Umbilical cord (tissue), 2 donors: ENCODE results near the gene ATXN3. TPM values are rescaled to one million over a fixed set of nuclear protein-coding genes. Genes with fewer than 3 reads are reported as not detected.

Experiments
- DNase-seq: peaks from one replicate; pipeline ENCODE4 v3.0.0-alpha.2; 2015; ENCODE audit warnings: low spot score
- total RNA-seq: library from RNA; depleted of rRNA; stranded (reverse); fragments of >200 nt; gene quantifications from one replicate; pipeline ENCODE4 v1.2.3, GENCODE V29; 2014; ENCODE audit warnings: low replicate concordance; ENCODE audit not compliant: insufficient read depth

Gene ATXN3
- total RNA-seq, result 61.9 TPM

DNA sequence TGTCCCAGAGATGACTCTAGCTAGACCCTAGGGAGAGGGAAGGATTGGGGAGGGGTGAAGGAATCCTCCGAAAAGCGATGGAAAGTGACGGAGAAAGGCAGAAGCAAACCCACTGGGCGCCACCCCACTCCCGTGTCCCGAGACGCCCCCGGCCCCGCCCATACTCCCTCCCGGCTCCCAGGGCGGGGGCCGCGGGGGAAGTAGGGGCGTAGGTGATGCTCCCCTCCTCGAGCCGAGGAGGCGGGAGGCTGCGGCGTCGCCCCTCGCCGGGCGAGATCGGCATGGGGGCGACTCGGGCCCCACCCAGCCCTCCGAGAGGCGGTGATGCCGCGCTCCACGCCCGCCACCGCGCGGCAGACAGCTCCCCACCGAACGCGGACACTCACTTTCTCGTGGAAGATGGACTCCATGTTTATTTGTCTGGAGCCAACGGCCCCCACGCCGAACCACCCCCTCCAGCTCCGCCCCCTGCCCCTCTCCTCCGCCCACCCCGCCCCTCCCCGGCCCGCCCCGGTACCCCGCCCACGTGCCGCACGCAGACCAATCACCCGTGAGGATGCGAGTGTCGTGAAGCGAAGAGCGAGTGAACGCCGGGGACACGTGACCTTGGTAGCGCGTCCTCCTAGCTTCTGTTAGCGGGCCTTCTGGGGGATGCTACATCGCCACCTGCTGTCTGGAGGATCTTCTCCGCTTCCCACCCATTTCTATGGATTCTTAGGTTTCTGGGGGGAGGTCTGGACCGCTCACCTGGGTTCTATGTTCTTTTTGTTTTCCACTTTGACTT is at the start of gene ATXN3:
Gene ATXN3 (minus strand): TSS at position 440 of the 784 bp plus-strand sequence. CDS start 30 bp downstream, at position 410.
- peak; percentile 99 for DNase-seq

DNA sequence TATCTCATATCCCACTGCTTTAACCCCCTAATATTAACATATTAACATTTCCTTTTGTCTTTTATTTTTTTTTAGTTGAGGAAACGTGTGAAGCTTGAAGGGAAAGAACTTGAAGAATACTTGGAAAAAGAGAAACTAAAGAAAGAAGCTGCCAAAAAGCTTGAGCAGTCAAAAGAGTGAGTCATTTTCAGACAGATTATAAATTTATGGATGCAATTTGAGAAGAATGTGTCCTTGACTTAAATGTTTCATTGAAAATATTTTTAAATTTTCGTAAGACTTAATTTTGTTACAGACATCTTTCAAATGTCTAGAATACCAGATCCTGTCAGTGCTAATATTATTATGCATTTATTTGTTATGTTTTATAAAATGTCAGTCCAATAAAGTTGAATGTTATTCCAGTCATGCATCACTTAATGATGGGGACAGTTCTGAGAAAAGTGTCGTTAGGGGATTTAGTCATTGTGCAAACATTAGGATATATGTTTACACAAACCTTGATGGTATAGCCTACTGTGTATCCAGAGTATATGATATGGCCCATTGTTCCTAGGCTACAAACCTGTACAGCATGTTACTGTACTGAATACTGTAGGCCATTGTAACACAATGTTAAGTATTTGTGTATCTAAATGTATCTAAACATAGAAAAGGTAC is 48.0 kb upstream of the ATXN3 start:
- no peak for DNase-seq

- no peak for DNase-seq
Observed at GRCh38 chr14:92153581-92153980, 47.2 kb upstream of the ATXN3 start.

GRCh38 chr14:92144708-92145107 is 38.3 kb upstream of the ATXN3 start:
- no peak for DNase-seq

- DNase-seq, result no peak
Observed at GRCh38 chr14:92143962-92144361, 37.6 kb upstream of the ATXN3 start.

DNA sequence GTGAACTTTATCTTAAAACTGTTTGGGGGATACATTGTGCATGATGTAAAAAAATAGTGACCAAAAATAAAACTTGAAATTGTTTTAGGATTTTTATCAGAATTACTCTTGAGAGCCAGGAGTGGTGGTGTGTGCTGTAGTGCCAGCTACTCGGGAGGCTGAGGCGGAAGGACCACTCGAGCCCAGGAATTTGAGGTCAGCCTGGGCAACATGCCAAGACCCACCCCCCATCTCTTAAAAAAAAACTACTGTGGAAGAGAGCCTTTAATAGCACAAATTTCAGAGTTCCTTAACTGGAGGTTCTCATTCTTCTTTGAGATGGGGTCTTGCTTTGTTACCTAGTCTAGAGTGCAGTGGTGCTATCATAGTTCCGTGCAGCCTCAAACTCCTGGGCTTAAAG is 36.9 kb upstream of the ATXN3 start:
- no peak for DNase-seq

GRCh38 chr14:92135269-92135668 is 28.9 kb upstream of the ATXN3 start:
- peak; percentile 27 for DNase-seq

DNA sequence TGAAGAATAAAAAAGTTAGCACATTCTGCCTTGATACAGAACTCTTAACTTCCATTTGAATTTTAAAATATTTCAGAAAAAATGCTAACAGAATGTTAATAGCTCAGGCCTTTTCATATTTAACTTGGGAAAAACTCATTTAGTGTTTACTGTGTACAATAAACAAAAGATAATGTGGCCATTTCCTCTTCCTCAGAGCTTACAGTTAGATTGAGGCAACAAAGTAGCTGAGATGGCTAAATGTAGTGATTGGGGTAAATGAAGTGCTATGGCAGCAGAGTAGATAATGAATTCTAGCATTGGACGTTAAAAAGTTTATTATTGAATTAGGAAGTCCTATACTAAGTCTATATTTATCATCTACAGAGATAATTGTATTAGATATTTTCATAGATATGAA is 28.1 kb upstream of the ATXN3 start:
- DNase-seq, result no peak

GRCh38 chr14:92122761-92123160 is 16.4 kb upstream of the ATXN3 start:
- no peak for DNase-seq

- peak; percentile 61 for DNase-seq
Observed at GRCh38 chr14:92122351-92122677, 15.9 kb upstream of the ATXN3 start.

DNA sequence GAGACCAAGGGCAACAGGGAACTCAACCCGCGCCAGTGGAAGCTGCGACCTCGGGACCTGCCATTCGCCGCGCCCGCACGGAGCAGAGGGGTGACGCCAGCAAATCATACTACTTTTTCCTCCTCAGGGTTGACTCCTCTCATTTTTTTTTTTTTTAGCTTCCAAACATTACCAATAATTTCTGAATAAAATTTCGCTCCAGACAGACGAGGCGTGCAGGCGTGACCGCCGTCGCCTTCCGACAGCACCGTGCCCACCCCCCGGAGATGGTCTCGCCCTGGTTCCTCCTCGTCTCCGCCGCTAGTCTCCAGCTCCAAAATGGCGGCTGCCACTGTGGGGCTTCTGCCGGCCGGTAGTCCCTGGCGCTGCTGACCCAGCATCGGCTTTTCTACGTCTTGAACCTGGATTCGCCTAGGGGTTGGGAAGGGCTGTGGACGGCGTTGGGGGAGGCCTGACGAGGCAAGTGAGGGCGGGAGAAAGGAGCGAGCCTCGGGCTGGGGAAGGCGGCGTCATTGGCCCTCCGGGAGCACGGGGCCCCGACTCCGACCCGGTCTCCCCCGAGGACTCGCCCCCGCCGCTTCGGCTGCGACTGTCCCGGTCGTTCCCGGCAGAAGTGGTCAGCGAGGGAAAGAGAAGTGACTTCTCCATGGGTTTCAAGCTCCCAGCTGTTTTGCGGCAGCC is 15.4 kb upstream of the ATXN3 start, which contains the start of the genes CPSF2 and NDUFB1:
Gene CPSF2 (plus strand): TSS at position 300 of the 681 bp plus-strand sequence. CDS start 9,016 bp downstream, outside the sequence.
Gene NDUFB1 (minus strand): TSS at position 37 of the 681 bp plus-strand sequence. CDS start 4,069 bp downstream, outside the sequence.
- peak; percentile 88 for DNase-seq

- peak; percentile 49 for DNase-seq
Observed at GRCh38 chr14:92121207-92121669, 14.9 kb upstream of the ATXN3 start.

DNA sequence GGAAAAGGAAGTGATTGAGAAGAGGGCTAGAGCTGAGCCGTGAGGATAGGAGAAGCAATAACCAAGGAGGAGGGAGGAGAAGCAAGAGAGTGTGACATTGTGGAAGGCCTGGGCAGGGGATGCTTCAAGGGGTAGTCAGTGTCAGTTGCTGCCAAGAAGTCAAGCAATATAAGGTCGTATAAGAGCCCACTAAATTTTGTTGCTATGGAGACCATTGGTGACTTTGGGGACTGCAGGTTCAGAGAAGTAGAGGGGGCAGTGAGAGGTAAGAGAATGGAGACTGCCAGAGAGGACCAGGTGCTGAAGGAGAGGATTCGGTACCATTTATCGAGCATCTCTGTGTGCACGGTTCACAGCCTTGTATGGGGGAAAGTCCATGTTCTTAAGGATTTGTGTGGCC is 3.1 kb upstream of the ATXN3 start:
- DNase-seq, result no peak

DNA sequence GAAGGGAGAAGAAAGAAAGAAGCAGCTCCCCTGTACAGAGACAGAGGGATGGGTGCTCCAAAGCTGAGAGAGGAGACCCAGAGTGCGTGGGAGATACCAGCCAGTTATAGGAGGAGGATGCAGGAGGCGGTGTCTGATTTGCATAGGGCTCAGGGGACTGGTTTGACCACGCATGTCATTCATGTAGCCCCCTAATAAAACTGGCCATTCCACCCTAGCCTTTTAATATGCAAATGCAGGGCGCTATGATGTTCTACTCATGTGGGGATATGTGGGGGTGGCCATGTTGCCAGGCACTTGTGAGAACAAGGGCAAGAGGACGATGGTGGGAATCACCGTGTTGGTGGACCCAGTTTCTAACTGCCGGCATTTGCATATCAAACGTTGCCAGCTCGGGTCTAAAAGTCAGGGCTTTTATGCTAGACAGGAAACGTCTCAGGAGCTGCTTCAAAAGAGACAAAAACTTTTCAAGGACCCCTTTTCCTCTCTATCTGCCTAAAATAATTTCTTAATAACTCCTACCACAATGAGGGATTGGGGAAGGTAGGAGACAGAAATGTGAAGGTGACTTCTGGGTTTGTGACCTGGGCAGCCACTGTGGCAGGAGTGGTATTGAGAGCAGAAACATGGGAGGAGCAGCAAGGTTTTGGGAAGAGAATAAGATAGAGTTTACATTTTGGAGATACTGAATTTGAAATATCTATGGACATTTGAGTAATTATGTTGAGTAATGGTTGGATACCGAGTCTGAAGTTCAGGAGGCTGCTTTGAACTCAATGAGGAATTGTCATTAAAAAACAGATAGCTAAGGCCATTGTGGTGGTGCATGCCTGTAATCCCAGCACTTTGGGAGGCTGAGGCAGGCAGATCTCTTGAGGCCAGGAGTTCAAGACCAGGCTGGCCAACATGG is 2.2 kb upstream of the ATXN3 start:
- no peak for DNase-seq

DNA sequence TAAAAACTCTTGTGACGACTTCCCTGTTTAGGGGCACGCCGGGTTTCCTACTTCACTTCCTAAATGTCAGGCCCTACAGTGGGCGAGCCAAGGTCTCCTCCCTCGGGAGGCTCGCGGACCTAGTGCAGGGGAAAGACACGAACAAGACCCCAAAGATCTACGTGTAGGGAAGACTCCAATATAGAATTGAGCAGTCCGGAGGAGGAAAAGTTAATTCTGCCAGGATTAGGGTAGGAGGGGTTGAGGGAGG is 564 bp downstream of the ATXN3 start:
- no peak for DNase-seq

DNA sequence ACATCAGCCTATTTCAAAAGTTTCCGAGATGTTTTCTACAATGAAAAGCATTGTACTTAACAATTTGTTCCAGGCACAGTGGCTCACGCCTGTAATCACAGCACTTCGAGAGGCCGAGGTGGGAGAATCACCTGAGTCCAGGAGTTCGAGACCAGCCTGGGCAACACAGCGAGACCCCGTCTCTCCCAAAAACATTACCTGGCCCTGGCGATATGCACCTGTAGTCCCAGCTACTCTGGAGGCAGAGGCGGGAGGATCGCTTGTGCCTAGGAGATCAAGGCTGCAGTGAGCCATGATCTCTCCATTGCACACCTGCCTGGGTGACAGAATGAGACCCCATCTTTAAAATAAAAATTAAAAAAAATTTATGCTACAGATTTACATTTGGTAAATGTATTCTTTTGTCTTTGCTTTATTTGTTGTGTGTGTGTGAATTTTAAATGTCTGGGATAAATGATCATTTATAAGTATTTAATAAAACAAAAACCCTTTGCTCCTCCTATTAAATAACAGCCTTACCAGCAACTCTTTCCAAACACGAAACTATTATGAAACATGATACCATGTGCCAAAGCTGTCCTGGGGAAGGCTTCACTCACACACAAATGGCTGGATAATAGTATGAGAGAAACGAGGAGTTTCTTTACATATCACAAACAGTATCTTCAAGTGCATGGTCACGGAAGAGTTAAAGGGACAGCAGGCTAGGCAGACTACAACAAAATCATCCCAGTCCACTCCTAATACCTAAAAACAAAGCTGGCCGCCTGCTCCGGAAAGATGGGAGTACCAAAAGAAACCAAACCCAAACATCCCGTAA is 1.1 kb downstream of the ATXN3 start:
- no peak for DNase-seq

DNA sequence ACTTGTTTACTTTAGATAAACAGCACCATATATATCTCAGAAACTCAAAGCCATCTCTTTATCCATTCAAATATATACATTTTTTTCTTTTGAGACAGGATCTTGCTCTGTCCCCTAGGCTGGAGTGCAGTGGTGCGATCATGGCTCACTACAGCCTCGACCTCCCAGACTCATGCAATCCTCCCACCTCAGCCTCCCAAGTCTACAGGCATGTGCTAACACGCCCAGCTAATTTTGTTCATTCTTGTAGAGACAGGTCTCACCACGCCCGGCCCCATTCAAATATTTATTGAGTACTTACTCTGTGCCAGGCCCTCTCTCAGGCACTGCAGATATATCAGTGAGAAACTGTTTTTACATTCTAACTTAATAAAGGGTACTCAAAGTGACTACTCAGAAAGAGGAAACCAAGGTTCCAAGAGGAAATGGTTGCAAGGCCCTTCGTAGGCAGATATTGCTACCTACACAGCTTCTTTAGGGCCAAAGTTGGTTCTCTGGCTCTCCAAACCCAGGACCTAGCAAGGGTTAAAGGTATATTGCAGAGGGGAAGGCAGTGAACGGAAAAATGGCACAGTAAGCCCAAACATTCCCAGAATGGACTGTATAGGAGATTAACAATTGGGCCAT is 2.9 kb downstream of the ATXN3 start:
- DNase-seq, result no peak

DNA sequence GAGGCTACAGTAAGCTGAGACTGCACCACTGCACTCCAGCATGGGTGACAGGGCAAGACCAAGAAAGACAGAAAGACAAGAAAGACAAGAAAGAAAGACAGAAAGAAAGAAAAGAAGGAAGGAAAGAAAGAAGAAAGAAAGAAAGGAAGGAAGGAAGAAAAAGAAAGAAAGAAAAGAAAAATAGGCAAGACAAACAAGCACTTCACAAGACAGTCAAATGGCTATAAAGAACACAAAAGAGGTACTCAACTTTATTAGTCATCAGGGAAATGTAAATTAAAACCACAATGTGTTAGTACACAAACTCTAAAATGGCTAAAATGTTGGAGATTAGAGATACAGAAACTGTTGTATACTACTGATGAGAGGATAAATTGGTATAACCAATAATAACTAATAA is 6.6 kb downstream of the ATXN3 start:
- no peak for DNase-seq

GRCh38 chr14:92093320-92093719 is 13.1 kb downstream of the ATXN3 start:
- DNase-seq, result no peak

DNA sequence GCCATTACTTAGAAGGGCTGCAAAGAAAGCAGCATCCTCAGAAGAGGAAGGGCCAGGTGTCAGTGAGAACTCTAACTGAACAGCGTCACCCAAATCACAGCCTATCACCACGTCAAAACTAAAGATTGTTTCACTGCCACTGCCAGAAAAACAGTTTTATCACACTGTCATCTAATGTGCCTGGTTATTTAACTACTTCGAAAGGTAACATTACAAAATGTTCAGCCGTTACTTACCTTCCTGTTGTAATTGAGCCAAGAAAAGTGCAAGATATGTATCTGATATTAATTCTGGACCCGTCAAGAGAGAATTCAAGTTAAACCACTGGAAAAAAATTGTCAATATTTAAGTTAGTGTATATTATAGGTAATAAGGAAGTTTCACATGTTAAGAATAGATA is 17.9 kb downstream of the ATXN3 start:
- DNase-seq, result no peak
